Measurements from ENCODE around the gene CDC5L.
"Not testable (repeated sequence)": the region's sequence is repeated elsewhere in the genome, so short reads cannot be mapped to it uniquely, and the experiment has no call there.

Gene CDC5L

GRCh38 chr6:44387346-44388134 lies at the start of gene CDC5L:
Gene CDC5L (plus strand): TSS chr6:44387706. CDS start chr6:44387824, 118 bp downstream.
- DNase-seq: peak; percentile 98

DNA sequence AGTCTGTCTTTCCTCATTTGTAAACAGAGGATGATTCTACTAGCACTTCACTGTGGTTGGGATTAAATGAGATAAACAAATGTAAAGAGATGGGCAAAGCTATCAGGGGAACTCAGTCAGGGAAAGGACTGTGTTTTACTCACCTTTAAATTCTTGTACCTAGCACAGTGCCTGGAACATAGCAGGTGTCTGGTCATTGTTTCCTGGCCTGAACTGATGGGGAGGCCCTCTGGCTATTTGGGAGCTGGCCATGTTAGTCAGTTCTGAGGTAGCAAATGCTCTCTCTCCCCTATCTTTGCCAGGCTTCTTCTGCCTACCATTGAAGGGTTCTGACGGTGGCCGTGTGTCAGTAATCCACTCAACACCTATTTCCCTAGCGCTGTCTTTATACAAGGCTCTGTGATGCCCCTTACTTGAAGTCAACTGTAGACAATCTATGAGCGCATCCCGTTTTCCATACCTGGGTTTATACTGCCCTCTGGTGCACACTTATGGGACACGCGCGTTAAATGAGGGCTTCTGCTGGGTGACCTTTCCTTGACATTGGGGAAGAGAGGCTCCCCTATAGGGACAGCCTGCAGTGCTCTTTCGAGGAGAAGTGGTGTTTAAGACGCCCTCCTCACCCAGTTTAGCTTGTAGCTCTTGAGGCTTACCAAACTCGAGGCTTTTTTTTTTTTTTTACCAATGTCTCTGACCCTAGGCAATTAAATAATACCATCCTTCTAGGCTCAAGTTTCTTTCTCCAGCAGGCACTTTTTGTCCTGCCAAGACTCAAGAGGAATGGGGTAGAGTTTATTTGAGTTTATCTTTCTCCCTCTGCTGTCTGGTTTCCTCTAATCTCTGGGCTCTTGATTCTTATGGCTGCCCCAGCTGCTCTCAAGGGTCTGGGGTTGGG lies 49.0 kb upstream of the CDC5L start:
- peak; percentile 55 for DNase-seq

- DNase-seq: no peak
These were observed 48.2 kb upstream of the CDC5L start for GRCh38 chr6:44339301-44339700.

GRCh38 chr6:44339763-44340625 lies 47.5 kb upstream of the CDC5L start:
- no peak for DNase-seq

DNA sequence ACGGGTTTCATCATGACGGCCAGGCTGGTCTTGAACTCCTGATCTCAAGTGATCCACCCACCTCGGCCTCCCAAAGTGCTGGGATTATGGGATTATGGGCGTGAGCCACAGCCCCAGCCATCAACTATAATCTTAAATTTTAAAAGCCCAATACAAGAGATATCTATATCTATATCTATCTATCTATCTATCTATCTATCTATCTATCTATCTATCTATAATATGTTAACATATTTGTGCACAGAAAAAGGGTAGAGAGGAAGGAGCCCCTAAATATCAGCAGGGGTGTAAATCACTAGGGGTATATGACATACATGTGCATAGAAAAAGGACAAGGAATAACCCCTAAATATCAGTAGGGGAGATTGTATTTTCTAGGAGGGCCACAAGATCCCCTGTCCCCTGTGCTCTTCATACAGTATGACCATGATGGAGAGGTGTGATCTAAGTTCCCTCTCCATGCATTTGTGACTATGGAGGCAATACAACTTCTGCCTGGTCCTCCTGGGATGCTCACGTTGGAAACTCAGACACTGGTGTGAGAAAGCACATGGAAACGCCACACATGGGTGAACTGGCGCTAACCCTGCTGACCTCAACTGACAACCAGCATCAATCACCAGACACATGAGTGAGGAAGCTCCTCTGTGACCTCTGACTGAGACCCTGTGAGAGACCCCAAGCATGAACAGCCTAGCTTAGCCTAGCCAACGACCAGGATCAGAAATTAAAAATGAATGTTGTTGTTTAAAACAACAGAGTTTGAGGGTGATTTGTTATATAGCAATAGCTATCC lies 46.2 kb upstream of the CDC5L start:
- DNase-seq: no peak

DNA sequence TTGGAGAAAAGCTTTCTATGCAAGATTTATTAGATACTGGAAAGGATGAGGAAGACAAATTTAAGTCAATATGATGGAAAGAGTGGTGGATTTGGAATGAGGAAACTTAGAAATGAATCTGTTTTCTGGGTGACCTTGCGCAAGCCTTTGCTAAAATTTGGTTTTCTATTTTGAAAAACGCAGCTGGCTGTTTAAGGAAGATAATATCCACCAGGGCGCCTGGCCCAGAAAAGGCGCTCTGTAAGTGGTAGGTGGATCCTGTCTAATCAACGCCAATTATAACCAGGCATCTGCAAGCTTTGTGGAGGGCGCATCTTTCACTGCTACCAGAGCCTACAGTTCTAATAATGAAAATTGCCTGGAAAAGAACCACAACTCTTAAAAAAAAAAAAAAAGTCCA lies 45.5 kb upstream of the CDC5L start:
- peak; percentile 74 for DNase-seq

GRCh38 chr6:44342489-44342888 lies 45.0 kb upstream of the CDC5L start, which contains the start of gene SPATS1:
Gene SPATS1 (plus strand): TSS chr6:44342650. CDS start chr6:44343096, 446 bp downstream.
- no peak for DNase-seq

- DNase-seq: not testable (repeated sequence)
These were observed 40.7 kb upstream of the CDC5L start for GRCh38 chr6:44346818-44347217.

- no peak for DNase-seq
These were observed 37.4 kb upstream of the CDC5L start for GRCh38 chr6:44349904-44350649.

- not testable (repeated sequence) for DNase-seq
These were observed 36.9 kb upstream of the CDC5L start for GRCh38 chr6:44350650-44350994.

DNA sequence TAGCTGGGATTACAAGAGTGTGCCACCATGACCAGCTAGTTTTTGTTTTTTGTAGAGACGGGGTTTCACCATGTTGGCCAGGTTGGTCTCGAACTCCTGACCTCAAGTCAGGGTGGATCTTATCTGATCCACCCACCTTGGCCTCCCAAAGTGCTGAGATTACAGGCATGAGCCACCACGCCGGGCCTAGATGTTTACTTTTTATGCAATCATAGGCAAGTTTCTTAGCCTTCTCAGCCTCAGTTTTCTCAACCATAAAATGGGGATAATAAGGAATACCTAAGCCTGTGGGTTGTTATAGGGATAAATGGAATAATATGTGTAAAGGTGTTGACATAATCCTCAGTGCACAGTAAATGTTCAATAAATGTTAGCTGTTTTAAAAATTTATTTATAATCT lies 35.2 kb upstream of the CDC5L start:
- no peak for DNase-seq

GRCh38 chr6:44353336-44353735 lies 34.2 kb upstream of the CDC5L start:
- no peak for DNase-seq

DNA sequence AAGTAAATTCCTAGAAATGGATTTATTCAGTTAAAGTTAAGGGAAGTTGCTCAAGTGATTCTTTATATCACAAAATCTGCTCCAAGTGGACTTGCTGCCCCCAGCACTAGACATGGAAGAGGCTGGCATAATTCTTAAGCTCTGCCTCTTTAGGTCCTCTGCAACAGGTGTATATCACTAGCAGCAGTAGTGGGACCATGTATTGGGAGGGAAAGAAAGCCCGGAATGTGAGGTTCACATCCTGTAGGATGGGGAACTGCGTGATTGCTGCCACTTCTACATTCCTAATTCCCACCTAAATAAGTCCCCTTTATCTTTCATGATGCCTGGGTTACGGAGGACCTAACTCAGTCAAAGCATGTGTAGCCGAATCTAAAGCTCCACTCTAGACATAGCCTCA lies 31.9 kb upstream of the CDC5L start:
- no peak for DNase-seq

DNA sequence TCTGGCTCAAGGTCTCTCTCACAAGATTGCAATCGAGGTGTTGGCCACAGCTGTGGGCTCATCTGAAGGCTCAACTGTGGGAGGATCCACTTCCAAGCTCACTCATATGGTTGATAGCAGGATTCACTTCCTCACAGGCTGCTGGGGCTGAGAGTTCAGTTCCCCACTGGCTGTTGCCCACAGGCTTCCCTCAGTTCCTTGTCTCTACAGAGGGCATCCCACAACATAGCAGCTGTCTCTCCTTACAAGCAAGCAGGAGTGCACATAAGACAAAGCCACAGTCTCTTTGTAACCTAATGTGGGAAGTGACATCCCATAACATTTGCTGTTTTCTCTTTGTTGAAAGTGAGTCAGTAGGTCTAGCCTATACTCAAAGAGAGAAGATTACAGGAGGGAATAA lies 31.0 kb upstream of the CDC5L start:
- no peak for DNase-seq

GRCh38 chr6:44359973-44360372 lies 27.5 kb upstream of the CDC5L start:
- no peak for DNase-seq

DNA sequence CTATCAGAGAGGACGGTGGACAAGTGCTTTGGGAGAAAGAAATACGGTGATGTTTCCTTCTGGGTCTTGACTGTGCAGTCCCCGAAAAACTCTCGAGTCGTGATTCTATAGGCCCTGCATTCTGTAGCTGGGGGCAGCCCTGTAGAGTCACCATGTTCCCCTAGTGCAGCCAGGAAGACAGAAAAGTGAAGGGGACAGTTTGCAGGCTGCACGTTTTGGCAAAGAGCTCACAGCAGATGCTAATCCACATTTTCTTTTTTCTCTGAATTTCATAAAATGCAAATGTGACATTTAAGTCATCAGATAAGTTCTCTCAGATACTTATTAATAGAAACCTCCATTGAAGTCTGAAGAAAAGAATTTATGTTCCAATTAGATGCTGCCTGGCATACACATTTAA lies 25.6 kb upstream of the CDC5L start:
- no peak for DNase-seq

- no peak for DNase-seq
These were observed 24.1 kb upstream of the CDC5L start for GRCh38 chr6:44363377-44363926.

GRCh38 chr6:44366781-44367180 lies 20.7 kb upstream of the CDC5L start:
- no peak for DNase-seq

DNA sequence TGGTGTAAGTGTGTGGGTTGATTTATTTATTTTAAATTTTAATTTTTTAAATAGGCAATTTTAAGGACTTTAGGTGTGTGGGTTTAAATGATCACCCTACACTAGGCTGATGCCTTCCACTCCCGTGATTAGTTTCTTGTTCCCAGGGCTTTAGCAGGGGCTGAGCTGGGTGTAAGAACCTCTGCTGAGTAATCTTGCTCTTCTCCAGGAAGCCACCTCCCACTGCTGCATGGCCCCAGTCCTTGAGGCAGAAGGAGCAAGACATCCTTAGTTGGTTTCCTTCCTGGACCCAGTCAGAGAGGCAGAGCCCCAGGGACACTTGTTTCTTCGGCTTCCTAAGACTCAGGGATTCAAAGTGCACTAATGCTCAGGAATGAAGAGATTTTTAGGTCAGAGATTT lies 19.8 kb upstream of the CDC5L start:
- no peak for DNase-seq

GRCh38 chr6:44373051-44373450 lies 14.5 kb upstream of the CDC5L start:
- no peak for DNase-seq

DNA sequence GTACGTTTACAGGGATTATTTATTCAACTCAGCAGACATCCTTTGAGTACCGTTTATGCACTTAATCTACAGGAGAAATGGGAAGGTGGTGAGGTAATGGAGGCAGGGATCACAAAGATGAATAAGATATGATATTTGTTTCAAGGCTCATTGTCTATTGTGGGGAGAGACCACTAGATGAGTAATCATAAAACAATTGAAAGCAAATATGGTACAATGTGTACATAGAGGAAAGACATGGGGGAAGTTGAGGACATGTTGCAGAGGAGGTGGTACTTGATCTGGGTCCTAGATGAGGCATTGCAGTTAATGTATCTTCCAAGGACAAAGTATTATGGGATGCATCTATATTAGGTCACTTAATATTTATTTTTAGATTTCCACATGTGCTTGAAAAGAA lies 13.7 kb upstream of the CDC5L start:
- DNase-seq: no peak
